GM21737 (cell line): ENCODE data around the gene GZMM.
"Not testable (repeated sequence)": the region's sequence is repeated elsewhere in the genome, so short reads cannot be mapped to it uniquely, and the experiment has no call there.

Source experiments
- ATAC-seq: cut with Tn5 transposase; IDR thresholded peaks from one replicate; pipeline ENCODE4 v1.9.1; 2021; ENCODE audit warnings: mild to moderate bottlenecking, moderate library complexity; ENCODE audit not compliant: unreplicated experiment

GZMM gene

DNA sequence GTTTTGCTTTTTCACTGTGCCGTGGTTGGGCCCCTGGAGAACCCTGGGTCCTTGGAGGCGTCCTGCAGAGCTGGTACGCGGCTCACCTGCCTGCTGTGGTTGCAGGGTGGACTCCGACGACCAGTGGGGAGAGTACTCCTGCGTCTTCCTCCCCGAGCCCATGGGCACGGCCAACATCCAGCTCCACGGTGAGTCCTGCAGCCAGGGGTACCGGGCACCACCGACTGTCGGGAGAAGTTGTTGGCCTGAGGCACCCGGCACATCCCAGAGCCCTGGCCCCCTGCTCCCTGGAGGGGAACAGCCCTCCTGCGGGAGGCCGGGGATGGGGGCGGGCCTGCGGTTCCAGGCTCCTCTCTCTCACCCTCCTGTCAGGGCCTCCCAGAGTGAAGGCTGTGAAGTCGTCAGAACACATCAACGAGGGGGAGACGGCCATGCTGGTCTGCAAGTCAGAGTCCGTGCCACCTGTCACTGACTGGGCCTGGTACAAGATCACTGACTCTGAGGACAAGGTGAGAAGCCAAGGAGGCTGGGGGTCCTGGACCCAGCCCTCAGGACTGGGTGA lies 36.5 kb downstream of the GZMM start:
- ATAC-seq: no peak

- no peak for ATAC-seq
Measured at GRCh38 chr19:581399-582111, 37.7 kb downstream of the GZMM start.

- no peak for ATAC-seq
Measured at GRCh38 chr19:582497-583197, 38.8 kb downstream of the GZMM start.

DNA sequence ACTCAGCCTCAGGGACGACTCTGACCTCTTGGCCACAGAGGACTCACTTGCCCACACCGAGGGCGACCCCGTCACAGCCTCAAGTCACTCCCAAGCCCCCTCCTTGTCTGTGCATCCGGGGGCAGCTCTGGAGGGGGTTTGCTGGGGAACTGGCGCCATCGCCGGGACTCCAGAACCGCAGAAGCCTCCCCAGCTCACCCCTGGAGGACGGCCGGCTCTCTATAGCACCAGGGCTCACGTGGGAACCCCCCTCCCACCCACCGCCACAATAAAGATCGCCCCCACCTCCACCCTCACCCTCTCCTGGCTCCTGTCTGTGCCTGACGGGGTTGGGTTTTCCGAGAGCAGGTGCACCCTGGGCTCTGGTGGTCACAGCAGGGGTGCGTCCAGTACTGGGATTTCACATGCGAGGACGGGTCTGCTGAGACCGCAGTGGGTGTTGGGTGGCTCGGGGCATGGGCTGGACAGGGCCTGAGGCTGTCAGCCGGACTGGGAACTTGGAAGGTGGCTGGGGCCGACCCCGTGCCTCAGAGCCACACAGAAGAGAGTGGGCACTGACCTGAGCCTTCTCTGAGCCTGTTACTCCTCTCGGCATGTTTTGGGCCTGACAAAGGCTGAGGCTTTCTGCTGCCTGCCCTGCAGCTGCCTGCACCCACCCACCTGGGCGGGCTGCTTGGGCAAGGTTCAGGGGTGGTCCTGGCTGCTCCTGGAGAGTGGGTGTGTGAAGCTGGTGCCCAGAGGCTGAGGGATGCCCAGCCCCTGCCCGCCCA lies 39.5 kb downstream of the GZMM start:
- no peak for ATAC-seq

DNA sequence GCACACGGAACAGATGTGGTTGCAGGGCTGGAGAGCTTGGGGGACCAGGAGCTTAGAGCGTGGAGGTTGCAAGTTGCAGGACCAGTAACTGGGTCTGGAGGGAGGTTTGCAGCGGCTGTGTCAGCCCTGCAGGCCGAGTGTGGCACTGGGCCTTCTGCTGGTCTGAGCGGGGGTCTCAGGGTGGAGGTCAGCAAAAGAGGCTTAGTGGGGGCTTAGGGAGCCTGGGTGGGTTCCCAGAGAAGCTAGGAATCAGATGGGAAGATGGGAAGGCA lies 40.1 kb downstream of the GZMM start:
- ATAC-seq: no peak

- ATAC-seq: no peak
Measured at GRCh38 chr19:584240-585001, 40.6 kb downstream of the GZMM start.

DNA sequence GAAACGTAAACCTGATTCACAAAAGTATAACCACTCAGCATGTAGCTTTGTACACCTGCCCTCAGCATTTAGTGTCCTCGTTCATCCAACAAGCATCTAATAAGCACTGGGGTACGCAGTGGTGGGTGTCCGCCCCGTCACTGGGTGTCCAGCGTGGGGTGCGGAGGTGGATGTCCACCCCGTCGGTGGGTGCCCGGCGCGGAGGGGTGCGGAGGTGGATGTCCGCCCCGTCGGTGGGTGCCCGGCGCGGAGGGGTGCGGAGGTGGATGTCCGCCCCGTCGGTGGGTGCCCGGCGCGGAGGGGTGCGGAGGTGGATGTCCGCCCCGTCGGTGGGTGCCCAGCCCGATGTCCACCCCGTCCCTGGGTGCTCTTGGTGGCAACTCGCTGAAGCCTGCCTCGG lies 41.3 kb downstream of the GZMM start:
- ATAC-seq: not testable (repeated sequence)

DNA sequence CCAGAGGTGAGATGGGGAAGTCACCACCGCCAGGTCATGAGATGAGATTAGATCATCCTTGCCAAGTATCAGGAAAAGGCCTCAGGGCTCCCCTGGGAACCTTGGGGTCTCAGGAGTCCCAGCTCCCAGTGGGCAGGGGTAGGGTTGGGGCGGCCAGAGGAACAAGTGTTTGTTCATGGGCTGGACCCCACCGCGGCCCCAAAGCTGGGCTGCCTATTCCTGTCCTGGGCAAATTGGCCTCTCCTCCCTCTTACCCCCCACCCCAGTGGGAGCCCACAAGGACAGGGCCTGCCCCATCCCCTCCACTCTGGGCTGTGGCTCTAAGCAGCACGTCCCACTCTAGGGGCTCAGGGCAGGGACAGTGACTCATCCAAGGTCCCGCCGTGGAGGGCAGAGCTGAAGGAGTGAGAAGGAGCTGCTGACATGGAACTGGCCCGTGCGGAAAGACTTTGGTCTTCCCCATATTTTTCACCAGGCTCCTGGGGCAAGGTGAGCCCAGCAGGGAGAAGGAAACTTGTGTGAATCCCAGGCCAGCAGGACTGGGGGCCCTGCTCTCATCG lies 41.8 kb downstream of the GZMM start:
- ATAC-seq: no peak

DNA sequence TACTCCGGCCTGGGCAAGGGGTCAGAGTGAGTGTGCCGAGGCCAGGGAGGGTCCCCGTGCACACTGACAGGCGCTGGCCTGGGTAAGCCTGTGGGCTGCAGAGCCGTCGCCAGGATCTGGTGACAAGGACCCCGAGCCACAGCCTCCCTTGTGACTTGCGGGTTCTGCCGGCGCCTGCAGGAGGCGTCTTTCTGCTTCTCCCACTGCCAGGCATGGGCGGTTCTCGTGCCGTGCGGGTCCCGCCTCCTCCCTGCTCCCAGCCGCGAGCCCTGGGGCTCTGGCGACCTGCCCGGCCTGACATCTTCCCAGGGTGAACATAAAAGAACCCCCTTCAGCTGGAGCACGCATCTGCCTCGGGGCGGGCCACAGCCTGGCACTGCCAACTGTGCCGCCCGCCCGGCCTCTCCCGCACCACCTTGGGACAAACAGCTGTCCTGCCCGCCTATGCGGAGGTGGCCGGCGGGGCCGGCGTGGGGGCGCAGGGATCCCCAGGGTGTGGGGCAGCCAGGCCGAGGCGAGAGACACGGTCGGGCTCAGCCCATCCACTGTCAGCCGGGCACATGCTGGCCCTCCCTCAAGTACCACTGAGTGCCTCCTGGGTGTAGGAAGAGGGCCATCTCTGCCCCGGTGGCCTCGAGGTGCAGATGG lies 44.4 kb downstream of the GZMM start:
- ATAC-seq: no peak

- no peak for ATAC-seq
Measured at GRCh38 chr19:588741-589692, 45.2 kb downstream of the GZMM start.

- ATAC-seq: no peak
Measured at GRCh38 chr19:589693-590395, 46.0 kb downstream of the GZMM start, which contains the start of gene HCN2. TSS of gene HCN2 (plus strand) at chr19:589881. CDS start at chr19:589946, 65 bp downstream.

GRCh38 chr19:590396-590745 lies 46.5 kb downstream of the GZMM start:
- no peak for ATAC-seq

DNA sequence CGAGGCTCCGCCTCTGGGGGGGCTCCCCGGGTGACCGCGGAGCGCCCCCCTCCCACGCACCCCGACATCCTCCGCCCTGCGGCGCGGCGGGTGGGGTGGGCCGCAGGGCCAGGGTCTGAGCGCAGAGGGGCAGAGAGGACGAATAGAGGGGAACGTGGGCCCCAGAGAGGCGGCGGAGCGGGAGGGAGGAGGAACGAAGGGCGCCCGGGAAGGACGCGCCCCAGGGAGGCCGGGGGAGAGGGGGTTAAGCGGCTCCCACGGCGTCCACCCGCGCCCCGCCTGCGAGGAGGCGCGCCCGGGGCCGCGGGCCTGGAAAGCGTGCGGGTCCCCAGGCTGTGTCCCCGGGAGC lies 46.9 kb downstream of the GZMM start:
- no peak for ATAC-seq

GRCh38 chr19:591099-591958 lies 47.5 kb downstream of the GZMM start:
- no peak for ATAC-seq

DNA sequence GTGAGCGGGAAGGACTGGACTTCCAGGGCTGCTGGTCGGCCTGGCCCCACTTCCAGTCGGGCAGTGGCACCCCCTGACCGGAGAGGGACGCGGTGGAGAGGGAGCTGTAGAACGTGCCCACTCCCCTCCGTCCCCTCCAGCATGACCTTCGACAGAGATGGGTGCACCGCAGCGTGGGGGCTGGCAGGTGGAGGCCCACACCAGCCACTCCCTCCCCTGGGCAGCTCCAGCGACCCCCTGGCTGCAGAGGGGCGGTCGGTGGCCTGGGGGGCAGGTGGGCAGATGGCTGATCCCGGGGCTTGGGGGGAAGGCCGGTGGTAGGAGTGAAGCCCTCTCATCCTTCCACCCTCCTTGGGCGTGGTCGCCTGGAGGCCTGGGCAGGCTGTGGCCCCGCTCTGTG lies 48.2 kb downstream of the GZMM start:
- no peak for ATAC-seq

DNA sequence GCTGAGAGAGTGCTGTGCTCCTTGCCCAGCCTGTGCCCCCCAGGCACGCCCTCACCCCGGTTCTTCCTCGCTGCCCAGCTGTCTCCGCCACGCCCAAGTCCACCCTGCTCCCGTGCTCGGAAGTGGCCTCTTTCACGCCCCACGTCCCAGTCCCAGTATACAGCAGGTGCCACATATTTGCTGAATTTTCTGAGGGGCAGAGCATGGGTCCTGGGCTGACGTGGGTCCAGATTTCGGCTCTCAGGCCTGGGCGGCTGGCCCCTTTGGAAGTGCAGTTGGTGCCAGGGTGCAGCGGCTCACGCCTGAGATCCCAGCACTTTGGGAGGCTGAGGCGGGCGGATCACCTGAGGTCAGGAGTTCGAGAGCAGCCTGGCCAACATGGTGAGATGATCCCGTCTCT lies 49.2 kb downstream of the GZMM start:
- ATAC-seq: no peak

DNA sequence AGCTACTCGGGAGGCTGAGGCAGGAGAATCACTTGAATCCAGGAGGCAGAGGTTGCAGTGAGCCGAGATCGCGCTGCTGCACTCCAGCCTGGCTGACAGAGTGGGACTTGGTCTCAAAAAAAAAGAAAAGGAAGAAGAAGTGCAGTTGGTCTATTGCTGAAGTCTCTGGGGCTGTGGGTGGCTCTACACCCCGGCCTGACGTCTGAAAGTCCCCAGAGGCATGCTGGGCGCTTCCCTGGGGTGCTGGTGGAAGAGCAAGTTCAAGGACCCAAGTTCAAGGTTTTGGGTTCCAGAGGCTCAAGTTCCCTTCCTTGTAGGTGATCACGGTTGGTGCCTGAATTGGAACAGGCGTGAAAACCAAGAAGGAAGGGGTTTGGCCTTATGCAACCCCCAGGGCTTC lies 49.7 kb downstream of the GZMM start:
- ATAC-seq: no peak
